KBM-7 (cell line): ENCODE data around the gene STK36.
"Not testable (repeated sequence)": the region's sequence is repeated elsewhere in the genome, so short reads cannot be mapped to it uniquely, and the experiment has no call there.

Source experiments
- DNase-seq: peaks from one replicate; pipeline ENCODE4 v3.0.0-alpha.2; 2015
- in situ Hi-C: fragments of 300-500 bp; cut with MboI; formaldehyde crosslinking; loops from 2 replicates; pipeline ENCODE4 v1.14.3; 2020; ENCODE audit warnings: low sequenced_read_pairs, low pct_unique_long_range_greater_than_20kb, mixed read lengths

STK36 gene

GRCh38 chr2:218659258-218659987, 12.5 kb upstream of the STK36 start, which contains the start of the genes BCS1L and ZNF142:
TSS of gene BCS1L (plus strand) at chr2:218659683. CDS start at chr2:218660988, 1,305 bp downstream.
TSS of gene ZNF142 (minus strand) at chr2:218659623. CDS start at chr2:218656429, 3,194 bp downstream.
- DNase-seq: peak; percentile 98
- in situ Hi-C loops: no loop called here

GRCh38 chr2:218659988-218660358, 11.9 kb upstream of the STK36 start:
- DNase-seq: no peak
- in situ Hi-C loops: no loop called here

DNA sequence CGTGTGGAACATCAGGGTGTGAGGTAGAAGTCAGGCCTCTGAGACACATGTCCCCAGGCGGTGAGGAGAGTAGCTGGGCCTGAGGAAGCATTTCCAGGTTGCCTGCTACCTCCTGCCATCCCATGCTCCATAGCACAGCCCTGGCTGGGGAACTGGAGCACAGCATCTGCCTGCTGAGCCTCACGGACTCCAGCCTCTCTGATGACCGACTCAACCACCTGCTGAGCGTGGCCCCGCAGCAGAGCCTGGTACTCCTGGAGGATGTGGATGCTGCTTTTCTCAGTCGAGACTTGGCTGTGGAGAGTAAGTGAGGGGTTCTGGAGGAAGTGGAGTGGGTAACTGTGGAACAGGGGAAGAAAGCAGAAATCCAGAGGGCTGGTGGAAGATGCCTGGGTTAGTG, 9.5 kb upstream of the STK36 start:
- DNase-seq: no peak
- in situ Hi-C loops: no loop called here

DNA sequence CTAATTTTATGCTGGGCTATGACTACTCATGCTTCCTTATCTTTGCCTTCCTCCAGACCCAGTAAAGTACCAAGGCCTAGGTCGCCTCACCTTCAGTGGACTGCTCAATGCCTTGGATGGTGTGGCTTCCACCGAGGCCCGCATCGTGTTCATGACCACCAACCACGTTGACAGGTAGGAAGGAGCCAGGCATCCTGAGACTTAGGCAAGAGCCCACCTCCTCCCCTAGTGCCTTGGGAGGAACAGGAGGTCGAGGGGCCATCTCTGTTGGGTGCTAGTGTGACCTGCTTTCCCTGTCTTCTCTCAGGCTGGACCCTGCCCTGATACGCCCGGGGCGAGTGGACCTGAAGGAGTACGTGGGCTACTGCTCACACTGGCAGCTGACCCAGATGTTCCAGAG, 9.1 kb upstream of the STK36 start:
- no peak for DNase-seq
- in situ Hi-C loops: no loop called here

DNA sequence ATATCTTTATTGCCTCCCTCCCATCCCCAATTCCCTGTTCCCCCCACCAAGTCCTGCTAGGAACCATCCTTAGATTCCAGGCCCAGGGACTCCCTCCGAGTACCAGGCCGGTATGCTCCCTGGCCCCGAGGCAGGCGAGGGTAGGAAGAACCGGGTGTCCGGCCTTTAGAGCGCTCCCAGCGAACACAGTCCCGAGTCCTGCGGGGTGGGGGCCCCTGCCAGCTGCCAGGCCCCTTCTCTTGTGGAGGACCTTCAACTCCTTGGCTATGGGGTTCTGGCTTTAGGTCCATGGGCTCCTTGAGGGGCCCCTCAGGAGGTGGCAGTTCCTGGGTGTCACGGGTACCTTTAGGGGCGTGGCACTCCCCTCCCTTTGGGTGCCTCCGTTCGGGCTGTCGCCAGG, 8.0 kb upstream of the STK36 start:
- DNase-seq: no peak
- in situ Hi-C loops: no loop called here

GRCh38 chr2:218664653-218665052, 7.2 kb upstream of the STK36 start:
- no peak for DNase-seq
- in situ Hi-C loops: no loop called here

GRCh38 chr2:218671097-218671653, 711 bp upstream of the STK36 start:
- in situ Hi-C loops: no loop called here
- peak; percentile 15 for DNase-seq

GRCh38 chr2:218679119-218679518, 7.2 kb downstream of the STK36 start:
- in situ Hi-C loops: no loop called here
- DNase-seq: no peak

DNA sequence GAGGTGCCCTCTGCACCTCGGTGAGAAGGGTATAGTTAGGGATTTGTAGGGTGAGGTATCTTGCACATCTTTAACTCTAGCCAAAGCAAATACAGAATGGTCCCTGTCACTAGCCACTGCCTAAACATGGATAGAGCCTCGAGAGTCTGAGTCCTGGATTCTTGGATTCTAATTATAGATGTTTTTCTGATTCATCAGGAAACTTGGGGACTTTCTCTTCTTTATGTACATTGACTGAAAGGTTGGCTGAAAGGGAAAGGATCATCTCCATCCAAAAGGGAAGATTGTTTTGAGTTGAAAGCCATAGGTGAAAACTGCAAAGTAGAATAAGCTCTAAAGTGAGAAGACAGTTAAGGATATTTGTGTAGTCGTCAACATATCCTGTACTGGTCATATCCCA, 8.2 kb downstream of the STK36 start:
- DNase-seq: no peak
- in situ Hi-C loops: no loop called here

DNA sequence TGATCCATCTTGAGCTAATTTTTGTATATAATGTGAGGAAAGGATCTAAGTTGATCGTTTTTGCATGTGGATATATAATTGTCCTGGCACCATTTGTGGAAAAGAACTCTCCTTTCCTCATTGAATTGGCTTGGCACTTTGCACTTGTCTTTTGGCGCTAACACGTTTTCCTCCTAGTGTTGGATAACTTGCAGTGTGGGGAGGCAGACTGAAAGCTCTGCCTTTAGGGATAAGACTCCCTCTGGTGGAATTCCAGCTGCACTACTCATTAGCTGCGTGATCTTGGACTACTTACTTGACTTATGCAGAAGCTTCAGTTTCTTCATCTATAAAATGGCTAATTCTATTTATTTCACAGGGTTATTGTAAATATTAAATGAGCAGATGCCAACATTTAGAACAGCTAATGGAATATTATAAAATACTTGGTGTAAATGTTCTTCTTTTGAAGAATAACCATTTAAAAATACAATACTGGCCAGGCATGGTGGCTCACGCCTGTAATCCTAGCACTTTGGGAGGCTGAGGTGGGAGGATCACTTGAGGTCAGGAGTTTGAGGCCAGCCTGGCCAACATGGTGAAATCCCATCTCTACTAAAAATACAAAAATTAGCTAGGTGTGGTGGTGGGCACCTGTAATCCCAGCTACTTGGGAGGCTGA, 15.6 kb downstream of the STK36 start:
- in situ Hi-C loops: not testable (repeated sequence)

GRCh38 chr2:218691234-218691633, 19.3 kb downstream of the STK36 start:
- DNase-seq: no peak
- in situ Hi-C loops: no loop called here

More for the DNA sequence above, 15.6 kb downstream of the STK36 start:
- peak; percentile 82 for DNase-seq

DNA sequence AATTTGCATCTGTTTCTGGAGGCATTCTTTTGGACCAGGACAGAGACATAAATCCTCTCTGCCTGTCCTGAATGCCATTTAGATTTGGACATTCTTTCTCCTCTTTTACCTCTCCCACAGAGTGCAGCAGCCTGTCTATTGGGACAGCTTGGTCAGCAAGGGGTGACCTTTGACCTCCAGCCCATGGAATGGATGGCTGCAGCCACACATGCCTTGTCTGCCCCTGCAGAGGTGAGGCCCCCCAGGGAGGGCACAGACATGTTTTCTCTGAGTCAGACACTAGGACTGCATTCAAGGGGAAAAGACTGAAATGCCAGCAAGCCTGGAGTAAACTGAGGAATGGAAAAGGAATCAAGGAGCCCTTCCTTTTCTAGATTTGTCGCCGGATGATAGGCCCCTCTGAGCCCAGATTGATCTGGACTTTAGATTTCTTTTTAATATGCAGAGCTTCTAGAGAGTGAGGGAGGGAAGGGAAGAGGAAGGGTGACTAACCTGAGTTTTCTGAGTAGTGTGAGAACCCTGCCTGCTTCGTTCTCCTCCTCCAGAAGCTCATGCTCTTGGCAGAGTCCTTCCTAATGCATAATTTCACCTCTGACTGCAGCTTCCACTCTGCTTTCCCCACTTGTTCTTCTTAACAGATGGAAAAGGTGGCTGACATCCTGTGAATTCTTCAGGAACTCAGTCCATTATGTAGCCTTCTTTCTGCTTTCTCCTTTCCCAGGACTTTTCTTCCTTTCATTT, 22.7 kb downstream of the STK36 start:
- in situ Hi-C loops: no loop called here
- no peak for DNase-seq

DNA sequence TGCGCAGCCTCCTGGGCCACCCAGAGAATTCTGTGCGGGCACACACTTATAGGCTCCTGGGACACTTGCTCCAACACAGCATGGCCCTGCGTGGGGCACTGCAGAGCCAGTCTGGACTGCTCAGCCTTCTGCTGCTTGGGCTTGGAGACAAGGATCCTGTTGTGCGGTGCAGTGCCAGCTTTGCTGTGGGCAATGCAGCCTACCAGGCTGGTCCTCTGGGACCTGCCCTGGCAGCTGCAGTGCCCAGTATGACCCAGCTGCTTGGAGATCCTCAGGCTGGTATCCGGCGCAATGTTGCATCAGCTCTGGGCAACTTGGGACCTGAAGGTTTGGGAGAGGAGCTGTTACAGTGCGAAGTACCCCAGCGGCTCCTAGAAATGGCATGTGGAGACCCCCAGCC, 27.0 kb downstream of the STK36 start:
- in situ Hi-C loops: no loop called here
- DNase-seq: no peak

- DNase-seq: no peak
- in situ Hi-C loops: no loop called here
Observed at GRCh38 chr2:218701806-218702205, 29.9 kb downstream of the STK36 start.

DNA sequence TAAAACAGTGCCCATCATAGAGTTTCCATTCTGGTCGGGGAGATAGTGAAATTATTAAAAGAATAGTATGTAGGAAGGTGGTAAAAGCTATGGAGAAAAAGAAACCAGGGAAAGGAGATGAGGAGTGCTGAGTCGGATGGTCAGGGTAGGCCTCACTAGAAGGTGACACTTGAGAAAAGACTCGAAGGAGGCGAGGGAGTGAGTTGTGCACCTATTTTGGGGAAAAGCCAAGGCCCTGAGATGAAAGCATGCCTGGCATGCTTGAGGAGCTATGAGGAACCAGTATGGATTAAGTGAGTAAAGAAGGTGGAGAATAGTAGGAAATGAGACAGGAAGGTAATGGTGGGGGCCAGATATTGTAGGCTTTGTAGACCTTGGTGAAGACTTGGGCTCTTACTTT, 31.5 kb downstream of the STK36 start:
- in situ Hi-C loops: no loop called here
- DNase-seq: no peak

DNA sequence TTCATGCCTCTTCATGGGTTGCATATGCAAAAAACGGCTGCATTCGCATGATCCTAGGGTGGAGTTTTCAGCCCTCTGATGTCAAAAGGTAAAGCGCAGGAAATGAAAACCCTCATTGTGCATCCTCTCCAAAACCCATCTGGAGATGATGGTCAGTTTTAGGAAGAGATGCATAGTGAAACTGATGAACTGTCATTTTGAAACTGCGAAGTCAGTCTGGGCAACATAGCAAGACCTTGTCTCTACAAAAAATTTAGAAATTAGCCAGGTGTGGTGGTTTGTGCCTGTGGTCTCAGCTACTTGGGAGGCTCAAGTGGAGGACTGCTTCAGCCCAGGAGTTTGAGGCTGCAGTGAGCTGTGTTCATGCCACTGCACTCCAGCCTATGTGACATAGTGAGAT, 36.2 kb downstream of the STK36 start:
- DNase-seq: no peak
- in situ Hi-C loops: no loop called here

- in situ Hi-C loops: no loop called here
- DNase-seq: no peak
Observed at GRCh38 chr2:218709908-218710307, 38.0 kb downstream of the STK36 start.

- in situ Hi-C loops: no loop called here
- no peak for DNase-seq
Observed at GRCh38 chr2:218710334-218710686, 38.4 kb downstream of the STK36 start.

DNA sequence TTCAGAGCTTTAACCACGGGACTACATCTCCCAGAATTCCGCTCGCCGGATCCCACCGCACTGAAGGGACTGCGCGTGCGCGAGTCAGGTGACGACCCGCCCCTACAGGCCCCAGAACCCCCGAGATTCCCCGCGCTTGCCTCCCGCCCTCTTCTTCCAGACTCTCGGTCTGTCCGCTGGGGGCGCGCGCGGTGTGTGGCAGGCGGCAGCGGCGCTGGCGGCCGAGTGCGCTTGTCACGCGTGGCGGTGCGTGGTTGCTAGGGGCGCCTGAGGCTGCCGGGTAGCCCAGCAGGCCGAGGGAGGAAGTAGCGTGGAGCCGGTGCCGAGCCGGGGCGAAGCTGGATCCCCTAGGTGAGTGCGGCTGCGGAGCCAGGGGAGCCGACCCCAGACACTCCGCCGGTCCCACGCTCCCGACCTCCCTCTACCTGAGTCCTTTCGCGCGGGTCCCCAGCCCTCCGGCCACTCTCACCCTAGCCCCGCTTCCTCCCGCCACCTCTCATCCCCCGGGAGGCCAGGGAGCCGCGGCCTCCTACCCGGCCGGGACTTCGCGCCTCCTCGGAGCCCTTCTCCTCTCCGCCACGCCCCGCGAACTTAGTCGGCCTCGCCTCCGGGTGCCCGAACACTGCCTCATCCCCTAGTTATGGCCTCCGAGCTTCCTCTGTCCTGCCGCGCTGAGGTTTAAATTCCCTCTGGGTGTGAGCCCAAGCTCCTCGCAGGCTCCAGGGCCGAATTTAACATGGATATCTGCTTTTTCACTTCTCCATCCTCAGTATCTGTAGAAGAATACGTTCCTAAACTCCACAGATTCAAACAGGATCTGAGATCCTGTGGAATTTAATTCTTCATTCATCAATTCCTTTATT, 39.0 kb downstream of the STK36 start, which contains the start of gene TTLL4:
Gene TTLL4 (plus strand): TSS at position 149 of the 863 bp plus-strand sequence. CDS start 26,842 bp downstream, outside the sequence.
- peak; percentile 96 for DNase-seq
- in situ Hi-C loops: no loop called here
